ENCODE measurements around the gene PLEKHA7. TPM values are rescaled to one million over a fixed set of nuclear protein-coding genes. Genes with fewer than 3 reads are reported as not detected.

The PLEKHA7 gene
- total RNA-seq, 6 donors from 2014 or later, result 27.5 to 87.0 (median 48.6) TPM

GRCh38 chr11:16973338-16973964 lies 40.8 kb downstream of the PLEKHA7 start:
- DNase-seq, result no peak
- no peak for ATAC-seq (ENCODE audit: low FRiP score in 2 of 2)
- TF ChIP-seq CTCF (IDR thresholded peaks at IDR 0.05), result no peak
- TF ChIP-seq EP300 (IDR thresholded peaks at IDR 0.05), result no peak
- no peak for TF ChIP-seq POLR2AphosphoS5 (IDR thresholded peaks at IDR 0.05)
- no peak for TF ChIP-seq POLR2A (IDR thresholded peaks at IDR 0.05)
- H3K27ac ChIP-seq, result no peak overlapping the region
- 62 to 69% methylated on average over 3 of the region's 3 CpGs for WGBS, 2 donors
- no peaks in the 10 kb centered on the region for H3K27me3 ChIP-seq
- H3K4me3 ChIP-seq, result no peak overlapping the region
- no peaks in the 10 kb centered on the region for H3K9me3 ChIP-seq
- peaks cover 0 to 27% (median 10%) of the 10 kb centered on the region in 4 donors for H3K4me1 ChIP-seq
- no peaks in the 10 kb centered on the region for H3K36me3 ChIP-seq

- no peak for TF ChIP-seq CTCF (IDR thresholded peaks at IDR 0.05)
- TF ChIP-seq POLR2A (IDR thresholded peaks at IDR 0.05), result no peak
- no peak for TF ChIP-seq EP300 (IDR thresholded peaks at IDR 0.05)
- TF ChIP-seq POLR2AphosphoS5 (IDR thresholded peaks at IDR 0.05), result no peak
- Histone ChIP-seq H3K9me3 (no peaks in the 10 kb centered on the region), H3K27me3 (no peaks in the 10 kb centered on the region), H3K4me1 (peaks cover 0 to 21% (median 8%) of the 10 kb centered on the region in 4 donors), H3K36me3 (no peaks in the 10 kb centered on the region), H3K4me3 (no peak overlapping the region), H3K27ac (no peak overlapping the region)
- 65 to 68% methylated on average over 5 of the region's 5 CpGs for WGBS, 2 donors
- ATAC-seq (ENCODE audit: low FRiP score in 2 of 2) (no peak), DNase-seq (peak in 1 of 2 donors; percentile 48)
Measured at GRCh38 chr11:16969010-16969999, 44.9 kb downstream of the PLEKHA7 start.

- no peaks in the 10 kb centered on the region for H3K36me3 ChIP-seq
- H3K4me1 ChIP-seq, result peaks cover 0 to 26% (median 10%) of the 10 kb centered on the region in 4 donors
- H3K27ac ChIP-seq, result peak overlapping the region in 1 of 4 donors; percentile 30
- 60 to 75% methylated on average over 2 of the region's 2 CpGs for WGBS, 2 donors
- no peaks in the 10 kb centered on the region for H3K9me3 ChIP-seq
- H3K4me3 ChIP-seq, result no peak overlapping the region
- TF ChIP-seq POLR2A (IDR thresholded peaks at IDR 0.05) (no peak), CTCF (IDR thresholded peaks at IDR 0.05) (no peak), POLR2AphosphoS5 (IDR thresholded peaks at IDR 0.05) (no peak), EP300 (IDR thresholded peaks at IDR 0.05) (no peak)
- ATAC-seq (ENCODE audit: low FRiP score in 2 of 2) (no peak), DNase-seq (no peak)
- H3K27me3 ChIP-seq, result no peaks in the 10 kb centered on the region
Measured at GRCh38 chr11:16968196-16968595, 46.0 kb downstream of the PLEKHA7 start.

- no peak for DNase-seq
- Histone ChIP-seq H3K9me3 (no peaks in the 10 kb centered on the region), H3K27me3 (no peaks in the 10 kb centered on the region), H3K36me3 (no peaks in the 10 kb centered on the region), H3K27ac (peak overlapping the region in 1 of 4 donors; percentile 24), H3K4me1 (peaks cover 0 to 32% (median 12%) of the 10 kb centered on the region in 4 donors), H3K4me3 (no peak overlapping the region)
- 79 to 82% methylated on average over 6 of the region's 6 CpGs for WGBS, 2 donors
- TF ChIP-seq EP300 (IDR thresholded peaks at IDR 0.05), result no peak
- no peak for TF ChIP-seq CTCF (IDR thresholded peaks at IDR 0.05)
- TF ChIP-seq POLR2A (IDR thresholded peaks at IDR 0.05), result no peak
- no peak for TF ChIP-seq POLR2AphosphoS5 (IDR thresholded peaks at IDR 0.05)
- peak in 1 of 2 donors; percentile 41 for ATAC-seq (ENCODE audit: low FRiP score in 2 of 2)
Measured at GRCh38 chr11:16966930-16967671, 47.1 kb downstream of the PLEKHA7 start.

All from upper lobe of left lung (tissue), 6 donors.